NCI-H2227 (cell line): ENCODE measurements around the gene OR1A1.
"Not testable (repeated sequence)": the region's sequence is repeated elsewhere in the genome, so short reads cannot be mapped to it uniquely, and the experiment has no call there.

Experiments
- DNase-seq: peaks from one replicate; lab custom pipeline; 2025; ENCODE audit not compliant: unreplicated experiment; lab: John Stamatoyannopoulos, UW

The OR1A1 gene, protein sequence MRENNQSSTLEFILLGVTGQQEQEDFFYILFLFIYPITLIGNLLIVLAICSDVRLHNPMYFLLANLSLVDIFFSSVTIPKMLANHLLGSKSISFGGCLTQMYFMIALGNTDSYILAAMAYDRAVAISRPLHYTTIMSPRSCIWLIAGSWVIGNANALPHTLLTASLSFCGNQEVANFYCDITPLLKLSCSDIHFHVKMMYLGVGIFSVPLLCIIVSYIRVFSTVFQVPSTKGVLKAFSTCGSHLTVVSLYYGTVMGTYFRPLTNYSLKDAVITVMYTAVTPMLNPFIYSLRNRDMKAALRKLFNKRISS

DNA sequence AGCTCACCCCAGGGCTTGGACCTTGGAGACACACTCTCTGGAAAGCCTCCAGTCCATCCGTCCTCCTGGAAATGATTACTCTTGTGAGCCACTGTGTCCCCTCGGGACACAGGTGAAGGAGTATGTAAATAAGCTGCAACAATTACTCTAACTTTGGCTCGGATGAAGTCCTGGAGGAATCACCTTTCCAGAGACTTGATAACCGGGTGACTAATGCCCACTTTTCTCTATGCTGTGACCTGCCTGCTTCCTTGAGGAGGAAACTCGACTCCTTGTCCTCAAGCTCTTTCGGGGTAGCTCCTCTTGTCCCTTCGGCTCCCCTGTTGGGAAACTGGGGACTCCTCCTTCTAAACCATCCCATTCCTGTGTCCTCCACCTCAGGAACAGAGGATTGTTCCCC, at the start of gene OR1A1:
Gene OR1A1, plus strand, starts transcription at position 301 of the 400 bp plus-strand sequence. CDS start 7,954 bp downstream, outside the sequence.
- DNase-seq: no peak

DNA sequence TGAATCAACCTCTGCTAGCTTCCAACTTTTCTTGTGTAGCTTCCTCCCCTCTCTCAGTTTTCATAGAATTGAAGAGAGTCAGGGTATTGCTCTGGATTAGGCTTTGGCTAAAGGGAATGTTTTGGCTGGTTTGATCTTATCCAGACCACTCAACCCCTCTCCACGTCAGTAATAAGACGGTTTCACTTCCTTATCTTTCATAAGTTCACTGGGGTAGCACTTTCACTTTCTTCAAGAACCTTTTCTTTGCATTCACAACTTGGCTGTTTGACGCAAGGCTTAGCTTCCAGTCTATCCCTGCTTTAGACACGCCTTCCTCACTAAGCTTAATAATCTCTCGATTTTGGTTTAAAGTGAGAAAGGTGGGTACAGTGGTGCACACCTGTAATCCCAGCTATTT, 39.9 kb upstream of the OR1A1 start:
- no peak for DNase-seq

DNA sequence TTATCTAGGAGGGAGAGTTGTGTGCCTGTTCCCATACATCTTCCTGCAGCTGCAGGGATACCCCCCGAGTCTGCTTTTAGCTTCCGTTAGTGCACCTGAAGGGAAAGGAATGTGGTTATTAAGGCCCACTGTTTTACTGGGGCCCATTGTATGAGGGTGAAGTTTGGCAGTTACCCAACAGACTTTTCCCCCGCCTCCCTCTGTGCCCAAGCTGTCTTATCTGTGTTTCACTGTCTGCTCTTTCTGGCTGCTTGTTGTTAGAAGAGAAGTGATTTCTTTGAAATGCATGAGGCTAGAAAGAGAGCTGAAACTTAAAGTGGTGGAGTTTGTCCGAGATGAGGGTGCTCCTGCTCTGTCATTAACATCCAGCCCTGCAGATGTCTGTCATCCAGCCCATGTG, 17.5 kb upstream of the OR1A1 start:
- no peak for DNase-seq

DNA sequence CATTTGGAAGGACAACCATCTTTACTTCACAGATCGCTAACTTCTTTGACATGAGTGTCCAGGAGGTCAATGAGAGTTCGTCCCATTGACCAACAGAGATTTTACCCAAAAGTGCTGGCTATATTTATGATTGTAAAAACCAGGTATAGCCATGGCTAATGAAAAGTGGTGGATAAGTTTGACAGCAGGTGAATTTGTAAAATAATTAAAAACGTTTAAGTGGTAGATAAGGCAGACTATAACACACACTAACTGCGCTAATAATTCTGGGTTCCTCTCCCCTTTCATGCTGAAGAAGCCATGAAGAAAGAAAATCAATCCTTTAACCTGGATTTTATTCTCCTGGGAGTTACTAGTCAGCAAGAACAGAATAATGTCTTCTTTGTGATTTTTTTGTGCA, 10.2 kb upstream of the OR1A1 start, which contains the start of gene OR1A2:
Gene OR1A2, plus strand, starts transcription at position 301 of the 400 bp plus-strand sequence. Its CDS starts 0 bp downstream, at position 301.
- no peak for DNase-seq

DNA sequence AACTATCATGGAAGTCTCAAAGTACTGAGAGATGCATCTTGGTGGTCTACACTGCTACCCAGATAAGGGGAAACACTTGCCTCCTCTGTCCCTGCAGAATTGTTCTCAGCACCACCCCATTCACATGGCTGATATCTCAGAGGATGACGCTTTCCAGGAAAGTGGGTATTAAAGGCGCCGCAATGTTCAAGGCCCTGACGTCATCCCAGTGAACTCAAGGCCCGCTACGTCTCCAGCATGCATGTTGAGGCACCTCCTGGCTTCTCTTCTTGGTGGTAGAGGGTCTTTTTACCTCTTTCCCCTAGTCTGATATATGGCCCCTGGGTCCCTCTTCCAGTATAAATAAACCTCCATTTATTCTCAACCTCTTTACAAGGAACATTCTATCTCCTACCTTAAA, 1.0 kb downstream of the OR1A1 start:
- no peak for DNase-seq

DNA sequence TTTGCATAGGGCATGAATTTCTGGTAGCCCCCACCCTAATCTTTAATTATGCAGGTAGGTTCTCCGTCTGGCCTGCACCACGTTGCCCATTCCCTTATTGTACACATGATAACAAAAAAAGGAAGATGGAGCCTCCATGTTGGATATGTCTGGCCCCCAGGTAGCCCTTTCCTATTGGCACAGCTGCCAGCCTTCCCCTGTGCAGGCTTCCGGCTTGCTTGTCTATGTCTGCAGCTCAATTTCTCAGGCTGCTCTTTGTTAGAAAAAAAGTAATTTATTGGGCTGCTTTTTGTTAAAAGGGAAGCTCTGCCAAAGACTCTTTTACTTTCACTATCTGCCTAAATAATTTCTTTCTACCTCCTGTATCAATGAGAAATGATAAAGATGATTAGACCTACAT, 5.5 kb downstream of the OR1A1 start:
- DNase-seq: no peak

DNA sequence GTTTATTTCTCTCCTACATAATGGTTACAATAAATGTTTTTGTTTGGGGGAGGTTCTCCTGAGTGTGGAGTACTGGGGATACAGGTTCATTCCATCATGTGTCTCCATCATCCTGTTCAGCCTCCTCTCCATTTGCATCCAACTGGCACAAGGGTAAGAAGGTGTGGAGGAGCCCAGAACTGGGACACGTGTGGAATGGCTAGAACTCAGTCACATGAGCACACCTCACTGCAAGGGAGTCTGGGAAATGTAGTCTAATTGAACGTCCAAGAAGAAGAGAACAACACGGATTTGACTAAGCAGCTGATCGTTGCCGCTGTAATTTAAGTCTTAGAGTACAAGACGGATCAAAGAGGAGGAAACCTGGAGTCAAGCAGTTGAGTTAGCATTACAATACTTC, 6.1 kb downstream of the OR1A1 start:
- no peak for DNase-seq

DNA sequence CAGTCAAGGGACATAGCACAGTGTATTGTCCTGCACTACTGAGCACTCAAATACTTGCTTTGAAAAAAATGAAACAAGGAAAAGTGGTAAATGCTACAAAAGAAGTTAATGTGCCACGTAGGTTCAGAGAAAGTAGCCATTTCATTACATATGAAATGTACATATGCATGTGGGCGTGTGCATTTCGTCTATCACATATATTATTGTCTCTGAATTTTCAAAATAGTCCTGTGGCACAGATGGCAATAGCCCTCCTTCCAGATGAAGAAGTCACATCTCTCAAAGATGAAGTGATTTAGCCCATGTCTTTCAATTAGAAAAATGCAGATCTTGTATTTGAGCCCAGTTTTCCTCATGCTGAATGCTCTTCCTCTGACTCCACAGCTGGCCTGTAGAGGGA, 12.5 kb downstream of the OR1A1 start:
- DNase-seq: not testable (repeated sequence)

DNA sequence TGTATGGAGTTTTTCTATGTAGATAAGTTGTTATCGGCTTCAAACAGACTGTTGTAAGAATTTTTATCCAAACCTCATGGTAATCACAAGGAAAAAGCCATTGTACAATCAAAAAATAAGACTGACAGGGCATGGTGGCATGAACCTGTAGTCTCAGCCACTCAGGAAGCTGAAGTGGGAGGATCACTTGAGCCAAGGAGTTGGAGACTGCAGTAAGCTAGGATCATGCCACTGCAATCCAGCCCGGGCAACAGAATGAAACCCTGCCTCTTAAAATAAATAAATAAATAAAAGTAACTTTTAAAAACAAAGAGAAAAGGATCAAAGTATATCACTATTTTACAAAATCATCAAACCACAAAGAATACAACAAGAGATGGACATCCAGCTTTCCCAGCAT, 14.4 kb downstream of the OR1A1 start:
- no peak for DNase-seq

DNA sequence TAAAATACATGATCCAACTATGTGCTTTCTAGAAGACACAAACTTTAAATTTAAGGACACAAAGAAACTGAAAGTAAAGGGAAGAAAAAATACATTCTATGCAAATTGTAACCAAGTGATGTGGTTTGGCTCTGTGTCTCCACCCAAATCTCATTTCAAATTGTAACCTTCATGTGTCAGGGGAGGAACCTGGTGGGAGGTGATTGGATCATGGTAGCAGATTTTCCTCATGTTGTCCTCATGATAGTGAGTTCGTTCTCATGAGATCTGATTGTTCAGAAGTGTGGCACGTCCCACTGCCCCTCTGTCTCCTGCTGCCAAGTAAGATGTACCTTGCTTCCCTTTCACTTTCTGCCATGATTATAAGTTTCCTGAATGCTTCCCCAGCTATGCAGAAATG, 15.0 kb downstream of the OR1A1 start:
- DNase-seq: no peak

DNA sequence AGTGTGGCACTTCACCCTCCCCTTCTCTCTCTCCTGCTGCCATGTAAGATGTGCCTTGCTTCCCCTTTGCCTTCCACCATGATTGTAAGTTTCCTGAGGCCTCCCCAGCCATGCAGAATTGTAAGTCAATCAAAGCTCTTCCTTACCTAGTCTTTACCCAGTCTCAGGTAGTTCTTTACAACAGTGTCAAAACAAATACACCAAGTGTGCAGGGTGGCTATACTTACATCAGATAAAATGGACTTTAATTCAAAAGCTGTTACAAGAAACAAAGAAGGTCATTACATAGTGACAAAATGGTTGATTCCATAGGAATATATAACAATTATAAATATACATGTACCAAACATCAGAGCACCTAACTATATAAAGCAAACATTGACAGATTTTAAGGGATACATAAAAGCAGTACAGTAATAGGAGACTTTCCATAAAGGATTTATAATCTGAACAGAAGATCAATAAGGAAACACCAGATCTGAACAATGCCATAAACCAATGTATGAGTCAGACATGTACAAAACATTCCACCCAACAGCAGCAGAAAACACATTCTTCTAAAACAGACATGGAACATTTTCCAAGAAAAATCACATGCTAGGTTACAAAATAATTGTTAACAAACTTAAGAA, 17.4 kb downstream of the OR1A1 start:
- not testable (repeated sequence) for DNase-seq

DNA sequence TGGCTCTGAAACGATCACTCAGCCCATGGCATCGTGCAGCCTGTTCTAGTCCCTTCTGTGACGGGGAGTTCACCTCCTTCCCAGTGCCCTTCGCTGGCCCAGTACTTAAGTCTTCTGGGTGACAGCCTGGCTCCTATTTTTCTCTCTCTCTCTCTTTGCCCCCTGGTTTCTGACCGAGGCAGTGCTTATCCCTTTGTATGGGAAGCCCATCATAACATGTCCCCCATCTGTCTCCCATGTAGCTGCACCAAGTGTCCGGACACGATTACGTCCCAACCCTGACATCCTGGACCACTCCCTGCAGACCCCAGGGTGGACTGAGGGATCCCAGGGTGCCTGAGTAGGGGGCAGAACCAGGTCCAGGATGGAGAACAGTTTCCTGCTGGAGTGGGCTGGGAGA, 24.8 kb downstream of the OR1A1 start:
- not testable (repeated sequence) for DNase-seq

DNA sequence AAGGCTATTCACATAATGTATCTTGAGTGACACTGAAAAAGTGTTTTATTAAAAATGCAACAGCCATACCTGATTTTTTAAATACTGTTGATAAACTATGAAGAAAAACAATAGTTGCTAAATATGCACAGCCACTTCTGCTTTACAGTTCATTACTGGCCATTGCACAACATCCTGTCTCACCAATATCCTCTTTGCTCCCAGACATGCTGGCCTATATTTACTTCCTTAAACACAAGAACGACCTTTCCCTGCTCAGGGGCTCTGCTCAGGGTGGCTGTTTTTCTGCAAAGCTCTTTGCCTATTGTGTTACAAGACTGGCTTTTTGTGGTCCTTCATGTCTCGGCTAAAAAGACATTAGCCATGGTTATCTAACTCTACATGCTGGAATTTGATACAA, 31.2 kb downstream of the OR1A1 start:
- DNase-seq: not testable (repeated sequence)

DNA sequence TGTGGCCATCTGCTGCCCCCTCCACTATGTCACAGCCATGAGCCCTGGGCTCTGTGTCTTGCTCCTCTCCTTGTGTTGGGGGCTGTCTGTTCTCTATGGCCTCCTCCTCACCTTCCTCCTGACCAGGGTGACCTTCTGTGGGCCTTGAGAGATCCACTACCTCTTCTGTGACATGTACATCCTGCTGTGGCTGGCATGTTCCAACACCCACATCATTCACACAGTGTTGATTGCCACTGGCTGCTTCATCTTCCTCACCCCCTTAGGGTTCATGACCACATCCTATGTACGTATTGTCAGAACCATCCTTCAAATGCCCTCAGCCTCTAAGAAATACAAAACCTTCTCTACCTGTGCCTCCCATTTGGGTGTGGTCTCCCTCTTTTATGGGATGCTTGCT, 33.6 kb downstream of the OR1A1 start:
- DNase-seq: not testable (repeated sequence)

DNA sequence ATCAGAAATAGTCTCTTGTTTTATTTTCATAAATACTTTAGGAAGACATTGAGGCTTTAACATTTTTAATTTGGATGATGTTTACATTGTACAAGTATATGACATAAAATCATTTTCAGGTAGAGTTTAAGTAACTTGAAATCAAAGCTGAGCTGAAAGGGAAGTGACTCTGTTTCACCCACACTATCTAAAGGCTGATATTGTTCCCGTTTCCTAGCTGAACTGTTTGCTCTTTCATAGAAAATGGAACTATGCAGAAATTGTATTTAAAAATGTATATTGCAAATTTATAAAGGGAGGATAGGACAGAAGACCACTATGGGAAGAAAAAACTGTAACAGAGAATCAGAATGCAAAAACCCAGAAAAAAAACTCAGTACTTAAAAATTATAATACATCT, 37.4 kb downstream of the OR1A1 start:
- not testable (repeated sequence) for DNase-seq

DNA sequence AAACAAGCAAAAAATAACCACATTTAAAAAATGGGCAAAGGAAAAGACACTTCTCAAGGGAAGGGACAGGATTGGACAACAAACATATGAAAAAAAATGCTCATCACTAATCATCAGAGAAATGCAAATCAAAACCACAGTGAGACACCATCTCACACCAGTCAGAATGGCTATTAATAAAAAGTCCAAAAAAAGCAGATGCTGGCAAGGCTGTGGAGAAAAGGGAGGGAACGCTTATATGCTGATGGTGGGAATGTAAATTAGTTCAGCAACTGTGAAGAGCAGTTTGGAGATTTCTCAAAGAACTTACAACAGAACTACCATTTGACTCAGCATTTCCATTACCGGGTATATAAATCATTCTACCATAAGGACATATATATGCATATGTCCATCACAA, 41.5 kb downstream of the OR1A1 start:
- DNase-seq: not testable (repeated sequence)

DNA sequence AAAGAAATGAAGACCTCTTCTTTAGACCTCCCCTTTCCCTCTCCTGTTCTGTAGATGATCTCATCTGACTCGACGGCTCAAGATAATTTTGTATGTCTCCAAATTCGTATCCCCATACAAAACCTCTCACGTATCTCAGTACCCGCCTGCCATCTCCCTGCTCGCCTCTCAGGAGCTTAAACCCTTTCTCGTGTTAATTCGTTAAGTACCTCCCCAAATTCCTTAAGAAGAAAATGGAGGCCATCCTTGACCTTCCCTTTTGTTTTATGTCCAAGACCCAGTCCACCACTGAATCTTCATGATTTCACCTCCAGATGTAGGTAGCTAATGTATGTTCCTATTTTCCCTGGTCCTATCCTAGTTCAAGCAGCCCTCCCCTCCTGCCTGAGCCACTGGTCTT, 49.1 kb downstream of the OR1A1 start:
- DNase-seq: no peak

DNA sequence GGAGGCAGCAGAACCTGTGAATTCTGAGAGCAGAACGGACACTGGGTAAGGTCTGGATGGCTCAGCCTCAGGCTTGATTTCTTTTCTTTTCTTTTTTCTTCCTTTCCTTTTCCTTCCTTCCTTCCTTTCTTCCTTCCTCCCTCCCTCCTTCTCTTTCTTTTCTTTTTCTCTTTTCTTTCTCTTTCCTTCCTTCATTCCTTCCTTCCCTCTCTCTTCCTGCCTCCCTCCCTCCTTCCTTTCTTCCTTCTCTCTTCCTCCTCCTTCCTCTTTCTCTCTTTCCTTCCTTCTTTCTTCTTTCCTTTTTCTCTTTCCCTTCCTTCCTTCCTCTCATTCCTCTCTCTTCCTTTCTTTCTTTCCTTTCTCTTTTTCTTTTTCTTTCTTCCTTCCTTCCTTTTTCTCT, 52.7 kb downstream of the OR1A1 start:
- no peak for DNase-seq

DNA sequence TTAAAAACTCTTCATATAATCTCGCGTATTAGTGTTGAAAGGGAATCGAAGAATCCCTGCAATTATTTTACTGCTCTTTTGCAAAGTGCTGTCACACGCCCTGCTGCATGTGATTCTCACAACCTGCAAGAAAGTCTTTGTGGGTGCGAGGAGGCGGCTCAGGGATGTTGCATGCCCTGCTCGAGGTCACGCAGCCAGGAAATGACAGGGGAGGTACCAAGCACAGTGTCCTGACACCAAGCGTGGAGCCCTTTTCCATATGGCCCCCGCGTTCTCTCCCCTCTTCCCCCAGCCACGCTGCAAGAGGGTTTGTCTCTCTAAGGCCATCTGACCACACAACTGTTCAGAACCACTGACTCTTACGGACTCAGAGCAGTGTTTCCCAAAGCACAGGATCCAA, 53.1 kb downstream of the OR1A1 start:
- DNase-seq: no peak
